HL-60 (cell line): ENCODE measurements around the gene PRR23B.

ENCODE experiments used
- CTCF ChIP-seq: IDR thresholded peaks from one replicate; pipeline ENCODE4 v1.5.1; 2011; ENCODE audit warnings: low read length, control low read depth, inconsistent platforms; ENCODE audit not compliant: insufficient read depth
- GABPA ChIP-seq: IDR thresholded peaks from 2 replicates; pipeline ENCODE4 v1.6.1; 2012; ENCODE audit warnings: low read depth
- POLR2AphosphoS5 ChIP-seq: IDR thresholded peaks from 2 replicates; pipeline ENCODE4 v1.6.1; 2012; ENCODE audit warnings: low read depth
- REST ChIP-seq: IDR thresholded peaks from 2 replicates; pipeline ENCODE4 v1.6.1; 2012; ENCODE audit warnings: low read depth; ENCODE audit not compliant: insufficient replicate concordance

- TF ChIP-seq CTCF (no peak), POLR2AphosphoS5 (no peak), REST (no peak), GABPA (no peak)
Observed at GRCh38 chr3:138974462-138974861, 46.3 kb downstream of the PRR23B start.
